Heart left ventricle (tissue), 13 donors: Measurements from ENCODE around the gene CXCL17.

Experiments used
- POLR2A ChIP-seq, 2 donors: fragments of 450-650 bp; IDR thresholded peaks; one replicate each; pipeline ENCODE4 v1.6.1; 2017; ENCODE audit warnings: antibody characterized with exemption in 2 of 2, mild to moderate bottlenecking in 2 of 2, moderate library complexity in 2 of 2
- TF ChIP-seq, protein P1 (sequence below), 12 donors: fragments of 200-600 bp; sonication (generic) in 4 of 12; IDR thresholded peaks; one replicate each; pipeline versions ENCODE4 v1.5.0 to v1.8.0; 2018 to 2022; ENCODE audit warnings: antibody characterized with exemption in 12 of 12, mild to moderate bottlenecking in 5 of 12
- donor health status: ischemic (EF 13 %, LVEDD 7.1; RV severe dilation, severe dysfunction).
- donor health status: DM: no; HTN: yes; CAD: no.
- donor health status: DM: no; HTN: no; CAD: no.
- donor health status: ischemic (EF 25% LVEDD 6.9; RV normal size, moderate dysfunction).
- donor health status: ischemic (EF 25% LVEDD 5.7; RV mildly dilated, moderate dysfunction).
- donor health status: ischemic (EF 35%, LVEDD 5.7; RV mildly dilated, moderate dysfunction).
- donor health status: nonischemic (EF 11% LVEDD 7.7; RV severe dilation, severe dysfunction).
- donor health status: DM: yes; HTN: yes; CAD: no.
- donor health status: PGD.
- donor health status: ischemic (EF 29% LVEDD 5.4; RV normal size, mild dysfunction).
- donor health status: nonischemic (EF 23%, LVEDD 6.1; RV moderate dilation, normal function).

GRCh38 chr19:42441049-42441445 is 1.7 kb downstream of the CXCL17 start:
- TF ChIP-seq, protein P1, sequence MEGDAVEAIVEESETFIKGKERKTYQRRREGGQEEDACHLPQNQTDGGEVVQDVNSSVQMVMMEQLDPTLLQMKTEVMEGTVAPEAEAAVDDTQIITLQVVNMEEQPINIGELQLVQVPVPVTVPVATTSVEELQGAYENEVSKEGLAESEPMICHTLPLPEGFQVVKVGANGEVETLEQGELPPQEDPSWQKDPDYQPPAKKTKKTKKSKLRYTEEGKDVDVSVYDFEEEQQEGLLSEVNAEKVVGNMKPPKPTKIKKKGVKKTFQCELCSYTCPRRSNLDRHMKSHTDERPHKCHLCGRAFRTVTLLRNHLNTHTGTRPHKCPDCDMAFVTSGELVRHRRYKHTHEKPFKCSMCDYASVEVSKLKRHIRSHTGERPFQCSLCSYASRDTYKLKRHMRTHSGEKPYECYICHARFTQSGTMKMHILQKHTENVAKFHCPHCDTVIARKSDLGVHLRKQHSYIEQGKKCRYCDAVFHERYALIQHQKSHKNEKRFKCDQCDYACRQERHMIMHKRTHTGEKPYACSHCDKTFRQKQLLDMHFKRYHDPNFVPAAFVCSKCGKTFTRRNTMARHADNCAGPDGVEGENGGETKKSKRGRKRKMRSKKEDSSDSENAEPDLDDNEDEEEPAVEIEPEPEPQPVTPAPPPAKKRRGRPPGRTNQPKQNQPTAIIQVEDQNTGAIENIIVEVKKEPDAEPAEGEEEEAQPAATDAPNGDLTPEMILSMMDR (IDR thresholded peaks at IDR 0.05): no peak
- TF ChIP-seq POLR2A (IDR thresholded peaks at IDR 0.05): no peak
